ENCODE data around the gene DLG1. TPM values are rescaled to one million over a fixed set of nuclear protein-coding genes. Genes with fewer than 3 reads are reported as not detected.
"Not testable (repeated sequence)": the region's sequence is repeated elsewhere in the genome, so short reads cannot be mapped to it uniquely, and the experiment has no call there.

The DLG1 gene
- total RNA-seq, 1 experiment from 2014 or later = 75.1 TPM

DNA sequence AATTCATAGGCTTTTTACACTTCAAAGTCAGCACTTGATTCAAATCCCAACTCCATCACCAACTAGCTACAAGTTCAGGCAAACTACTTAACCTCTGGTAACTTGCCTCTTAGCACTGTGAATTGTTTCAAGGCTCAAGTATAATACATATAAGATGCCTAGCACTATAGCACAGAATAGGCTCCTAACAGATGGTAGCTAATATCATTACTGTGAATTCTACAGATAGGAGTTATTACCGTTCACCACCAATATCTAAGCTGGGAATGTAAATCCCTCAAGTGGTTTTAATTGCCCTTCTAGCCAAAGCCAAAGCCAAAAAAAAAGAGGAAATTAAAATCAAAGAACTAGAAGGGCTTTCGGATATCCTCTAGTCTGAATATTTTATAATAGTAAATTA, 15.4 kb downstream of the DLG1 start:
- no peak for DNase-seq
- H3K36me3 ChIP-seq = peaks cover 66% of the 10 kb centered on the region
- H3K4me3 ChIP-seq = no peak overlapping the region
- H3K27me3 ChIP-seq = no peaks in the 10 kb centered on the region
- H3K4me1 ChIP-seq = no peaks in the 10 kb centered on the region
- H3K27ac ChIP-seq = no peak overlapping the region
- no peaks in the 10 kb centered on the region for H3K9me3 ChIP-seq (replicated peaks)

DNA sequence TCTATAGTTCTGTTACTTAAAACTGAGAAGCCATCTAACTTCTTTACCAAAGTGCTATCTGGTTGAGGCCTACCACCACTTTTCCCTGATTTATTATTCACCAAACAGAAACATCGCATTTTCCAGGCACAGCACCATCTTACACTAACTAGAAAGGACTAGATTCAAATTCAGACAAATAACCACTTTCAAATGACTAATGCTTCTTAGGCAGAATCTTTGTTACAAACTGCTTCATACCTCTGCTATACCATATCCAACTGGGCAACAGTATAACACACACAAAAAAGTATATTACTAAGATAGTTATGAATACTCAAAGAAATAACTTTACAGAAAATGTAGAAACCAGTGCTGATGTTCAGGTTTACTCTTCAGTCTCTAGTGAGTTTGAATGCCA, 16.6 kb downstream of the DLG1 start:
- H3K36me3 ChIP-seq = peaks cover 54% of the 10 kb centered on the region
- H3K27me3 ChIP-seq = no peaks in the 10 kb centered on the region
- no peaks in the 10 kb centered on the region for H3K4me1 ChIP-seq
- H3K9me3 ChIP-seq (replicated peaks) = no peaks in the 10 kb centered on the region
- no peak for DNase-seq
- no peak overlapping the region for H3K27ac ChIP-seq
- no peak overlapping the region for H3K4me3 ChIP-seq

- Histone ChIP-seq H3K27ac (no peak overlapping the region), H3K36me3 (peaks cover 50% of the 10 kb centered on the region), H3K4me1 (no peaks in the 10 kb centered on the region), H3K27me3 (no peaks in the 10 kb centered on the region), H3K9me3 (replicated peaks) (no peaks in the 10 kb centered on the region), H3K4me3 (no peak overlapping the region)
- no peak for DNase-seq
These were observed 18.3 kb downstream of the DLG1 start for GRCh38 chr3:197280156-197280555.

DNA sequence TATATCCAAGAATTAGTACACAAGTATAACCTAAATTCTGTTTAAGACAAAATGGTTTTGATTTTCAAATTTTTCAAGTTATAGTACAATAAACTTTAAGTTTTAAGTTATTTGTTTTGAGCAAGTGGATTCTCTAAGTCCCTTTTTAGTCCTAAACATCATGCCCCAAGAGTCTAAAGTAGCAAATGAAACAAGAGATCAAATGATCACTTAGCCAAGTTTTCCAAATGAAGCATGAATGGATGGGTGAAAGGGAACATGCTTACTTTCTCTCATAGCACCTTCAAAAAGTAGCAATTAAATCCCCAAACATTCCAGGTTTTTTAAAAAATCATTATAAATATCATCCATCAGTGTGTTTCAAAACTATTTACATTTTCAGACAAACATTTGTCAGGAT, 19.5 kb downstream of the DLG1 start:
- Histone ChIP-seq H3K27ac (no peak overlapping the region), H3K36me3 (peaks cover 49% of the 10 kb centered on the region), H3K9me3 (replicated peaks) (no peaks in the 10 kb centered on the region)

DNA sequence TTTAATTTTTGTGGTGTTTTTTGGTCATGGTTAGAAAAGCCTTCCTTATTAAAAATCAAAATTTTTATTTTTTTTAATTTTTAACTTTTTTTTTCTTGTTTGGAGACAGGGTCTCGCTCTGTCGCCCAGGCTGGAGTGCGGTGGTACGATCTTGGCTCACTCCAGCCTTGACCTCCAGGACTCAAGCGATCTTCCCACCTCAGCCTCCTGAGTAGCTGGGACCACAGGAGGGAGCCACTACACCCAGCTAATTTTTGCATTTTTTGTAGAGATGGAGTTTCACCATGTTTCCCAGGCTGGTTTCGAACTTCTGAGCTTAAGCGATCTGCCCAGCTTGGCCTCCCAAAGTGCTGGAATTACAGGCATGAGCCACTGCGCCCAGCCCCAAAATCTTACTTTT, 21.6 kb downstream of the DLG1 start:
- peaks cover 32% of the 10 kb centered on the region for H3K36me3 ChIP-seq
- not testable (repeated sequence) for H3K9me3 ChIP-seq (replicated peaks); H3K27ac ChIP-seq; H3K4me3 ChIP-seq; H3K4me1 ChIP-seq; H3K27me3 ChIP-seq
- peak in 1 of 2 experiments; percentile 28 for DNase-seq

More for the DNA sequence above, 19.5 kb downstream of the DLG1 start:
- DNase-seq = no peak
- Histone ChIP-seq H3K4me1 (no peaks in the 10 kb centered on the region), H3K27me3 (no peaks in the 10 kb centered on the region), H3K4me3 (no peak overlapping the region)

DNA sequence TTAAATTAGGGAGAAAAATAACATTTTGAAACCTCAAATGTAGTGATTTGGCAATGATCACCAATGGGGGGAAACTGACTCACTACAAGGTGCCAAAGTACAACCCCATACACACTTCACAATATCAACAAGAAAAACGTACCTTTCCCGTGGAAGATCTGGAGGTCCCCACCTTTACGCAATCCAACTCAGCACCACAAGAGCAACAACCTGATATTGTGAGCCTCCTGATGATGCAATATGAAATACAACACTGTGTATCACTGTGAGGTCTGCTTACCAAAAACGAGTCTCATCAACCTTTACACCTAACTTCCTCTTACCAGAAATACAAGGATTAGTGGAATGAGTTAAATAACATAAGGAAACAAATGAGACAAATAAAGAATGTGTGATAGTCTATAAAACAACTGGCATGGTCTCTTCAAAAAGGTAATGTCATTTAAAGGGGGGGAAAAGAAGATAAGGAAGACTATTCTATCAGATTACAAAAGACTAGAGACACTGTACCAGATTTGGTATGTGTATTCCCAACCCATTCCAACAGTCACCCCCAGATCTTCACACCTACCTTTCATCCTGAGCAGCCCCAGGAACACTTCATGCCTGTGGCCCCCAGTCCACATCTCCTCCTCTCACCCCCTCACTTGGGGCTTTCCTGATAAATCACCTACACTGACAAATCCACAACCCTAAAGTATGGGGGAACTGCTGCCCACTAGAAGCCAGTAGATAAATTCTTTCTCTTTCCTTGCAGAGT, 27.7 kb downstream of the DLG1 start:
- no peak overlapping the region for H3K4me3 ChIP-seq
- H3K9me3 ChIP-seq (replicated peaks) = no peaks in the 10 kb centered on the region
- H3K4me1 ChIP-seq = no peaks in the 10 kb centered on the region
- no peak overlapping the region for H3K27ac ChIP-seq
- no peaks in the 10 kb centered on the region for H3K27me3 ChIP-seq
- DNase-seq = no peak
- peaks cover 6% of the 10 kb centered on the region for H3K36me3 ChIP-seq

DNA sequence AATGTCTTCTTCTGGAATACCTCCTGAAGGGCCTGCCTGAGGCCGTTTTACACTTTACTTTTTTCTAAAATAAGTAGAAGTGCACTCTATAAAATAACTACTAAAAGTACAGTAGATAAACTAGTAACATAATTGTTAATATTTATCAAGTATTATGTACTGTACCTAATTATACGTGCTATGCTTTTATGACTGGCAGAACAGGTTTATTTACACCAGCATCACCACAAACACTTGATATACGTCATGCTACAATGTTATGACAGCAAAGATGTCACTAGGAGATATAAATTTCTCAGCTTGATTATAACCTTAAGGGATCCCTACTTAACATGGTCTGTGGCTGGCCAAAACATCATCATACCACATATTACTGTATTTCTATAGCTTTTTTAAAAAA, 29.4 kb downstream of the DLG1 start:
- peaks cover 3% of the 10 kb centered on the region for H3K36me3 ChIP-seq
- no peak for DNase-seq

GRCh38 chr3:197268294-197268693, 30.1 kb downstream of the DLG1 start:
- H3K4me1 ChIP-seq = no peaks in the 10 kb centered on the region
- H3K4me3 ChIP-seq = no peak overlapping the region
- H3K9me3 ChIP-seq (replicated peaks) = no peaks in the 10 kb centered on the region
- H3K27ac ChIP-seq = no peak overlapping the region
- no peaks in the 10 kb centered on the region for H3K27me3 ChIP-seq
- H3K36me3 ChIP-seq = peaks cover 6% of the 10 kb centered on the region
- DNase-seq = no peak

More for the DNA sequence above, 29.4 kb downstream of the DLG1 start:
- Histone ChIP-seq H3K4me1 (no peaks in the 10 kb centered on the region), H3K4me3 (no peak overlapping the region), H3K9me3 (replicated peaks) (no peaks in the 10 kb centered on the region), H3K27me3 (no peaks in the 10 kb centered on the region), H3K27ac (no peak overlapping the region)

- no peak overlapping the region for H3K27ac ChIP-seq
- peaks cover 6% of the 10 kb centered on the region; the same call in 1 of the 2 replicates for H3K4me1 ChIP-seq
- H3K4me3 ChIP-seq = no peak overlapping the region
- H3K36me3 ChIP-seq = peaks cover 7% of the 10 kb centered on the region
- no peaks in the 10 kb centered on the region for H3K27me3 ChIP-seq
- no peaks in the 10 kb centered on the region for H3K9me3 ChIP-seq (replicated peaks)
- no peak for DNase-seq
These were observed 32.1 kb downstream of the DLG1 start for GRCh38 chr3:197266331-197266730.

DNA sequence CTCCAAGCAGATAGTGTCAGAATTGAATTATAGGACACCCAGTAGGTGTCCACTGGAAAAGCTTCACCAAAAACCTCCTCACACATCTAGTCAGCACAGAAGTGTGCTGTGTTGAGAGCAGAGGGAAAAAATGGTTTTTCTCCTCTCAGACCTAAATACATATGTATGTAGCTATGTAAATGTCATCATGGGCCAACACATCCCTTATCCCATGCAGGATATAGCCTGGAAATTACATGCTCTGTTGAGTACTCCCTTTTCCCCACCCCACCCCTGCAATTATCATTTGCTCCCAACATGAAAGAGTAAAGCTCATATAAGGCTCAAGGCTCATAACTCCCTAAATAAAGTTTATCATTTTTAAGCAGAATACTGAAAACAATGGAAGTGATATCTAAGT, 35.7 kb downstream of the DLG1 start:
- no peaks in the 10 kb centered on the region for H3K27me3 ChIP-seq
- H3K27ac ChIP-seq = no peak overlapping the region
- no peaks in the 10 kb centered on the region for H3K9me3 ChIP-seq (replicated peaks)
- no peak for DNase-seq
- peaks cover 10% of the 10 kb centered on the region for H3K36me3 ChIP-seq
- H3K4me3 ChIP-seq = no peak overlapping the region
- peaks cover 6% of the 10 kb centered on the region; the same call in 1 of the 2 replicates for H3K4me1 ChIP-seq

GRCh38 chr3:197261164-197261509, 37.3 kb downstream of the DLG1 start:
- H3K9me3 ChIP-seq (replicated peaks) = no peaks in the 10 kb centered on the region
- H3K27ac ChIP-seq = no peak overlapping the region
- H3K27me3 ChIP-seq = no peaks in the 10 kb centered on the region
- H3K4me3 ChIP-seq = no peak overlapping the region
- H3K4me1 ChIP-seq = peaks cover 6% of the 10 kb centered on the region; the same call in 1 of the 2 replicates
- DNase-seq = no peak
- peaks cover 10% of the 10 kb centered on the region; the same call in 1 of the 2 replicates for H3K36me3 ChIP-seq

DNA sequence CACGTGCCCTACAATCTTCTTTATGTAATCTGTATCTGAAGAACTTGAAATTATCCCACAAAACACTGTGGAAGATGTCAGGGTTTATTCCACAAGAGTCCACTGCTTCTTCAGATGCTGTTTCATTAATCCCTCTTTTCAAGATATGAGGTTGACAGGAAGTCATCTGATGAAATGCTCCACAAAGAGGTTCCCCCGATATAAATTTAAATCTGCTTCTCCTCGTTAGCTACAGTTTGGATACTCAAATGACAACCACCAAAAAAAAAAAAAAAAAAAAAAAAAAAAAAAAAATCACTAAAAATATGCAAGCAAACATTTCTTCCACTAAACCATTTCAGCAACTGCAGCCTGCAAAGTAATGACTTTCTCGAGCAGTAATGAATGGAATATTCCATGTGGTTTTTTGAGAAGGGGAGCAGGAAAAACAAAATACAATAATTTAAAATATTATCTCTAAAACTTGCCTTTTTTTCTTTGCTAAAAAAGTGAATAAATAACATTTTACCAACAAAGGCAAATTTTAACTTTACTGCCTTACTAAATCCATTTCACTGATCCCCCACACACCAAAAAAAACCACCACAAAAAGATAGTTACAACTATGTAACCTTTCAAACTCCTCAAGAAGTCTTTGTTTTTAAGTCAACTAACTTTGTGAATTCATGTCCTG, 37.8 kb downstream of the DLG1 start:
- DNase-seq = no peak
- H3K27me3 ChIP-seq = no peaks in the 10 kb centered on the region
- H3K27ac ChIP-seq = no peak overlapping the region
- no peaks in the 10 kb centered on the region for H3K9me3 ChIP-seq (replicated peaks)
- H3K36me3 ChIP-seq = peaks cover 10% of the 10 kb centered on the region; the same call in 1 of the 2 replicates
- peaks cover 6% of the 10 kb centered on the region; the same call in 1 of the 2 replicates for H3K4me1 ChIP-seq
- no peak overlapping the region for H3K4me3 ChIP-seq

- Histone ChIP-seq H3K4me1 (peaks cover 6% of the 10 kb centered on the region; the same call in 1 of the 2 replicates), H3K27me3 (no peaks in the 10 kb centered on the region), H3K9me3 (replicated peaks) (no peaks in the 10 kb centered on the region), H3K27ac (no peak overlapping the region), H3K36me3 (peaks cover 9% of the 10 kb centered on the region; the same call in 1 of the 2 replicates), H3K4me3 (no peak overlapping the region)
- DNase-seq = no peak
These were observed 39.3 kb downstream of the DLG1 start for GRCh38 chr3:197259096-197259495.

- Histone ChIP-seq H3K27me3 (no peaks in the 10 kb centered on the region), H3K36me3 (peaks cover 3% of the 10 kb centered on the region; the same call in 1 of the 2 replicates), H3K4me1 (peaks cover 6% of the 10 kb centered on the region; the same call in 1 of the 2 replicates), H3K4me3 (no peak overlapping the region), H3K27ac (no peak overlapping the region), H3K9me3 (replicated peaks) (no peaks in the 10 kb centered on the region)
- no peak for DNase-seq
These were observed 40.1 kb downstream of the DLG1 start for GRCh38 chr3:197258168-197258755.

- H3K36me3 ChIP-seq = peaks cover 3% of the 10 kb centered on the region; the same call in 1 of the 2 replicates
- no peak overlapping the region for H3K4me3 ChIP-seq
- no peak for DNase-seq
- peaks cover 6% of the 10 kb centered on the region; the same call in 1 of the 2 replicates for H3K4me1 ChIP-seq
- H3K27ac ChIP-seq = no peak overlapping the region
- no peaks in the 10 kb centered on the region for H3K27me3 ChIP-seq
- no peaks in the 10 kb centered on the region for H3K9me3 ChIP-seq (replicated peaks)
These were observed 40.7 kb downstream of the DLG1 start for GRCh38 chr3:197257711-197258110.

Data from SJCRH30 (cell line).